H1 (cell line): Measurements from ENCODE around the gene CACNA1C. TPM values are rescaled to one million over a fixed set of nuclear protein-coding genes. Genes with fewer than 3 reads are reported as not detected.

Source experiments
- CTCF ChIA-PET: fragments of 300-600 bp; sonication (Branson Sonifier 250); formaldehyde crosslinking; loops from one replicate; lab custom pipeline; 2021; ENCODE audit not compliant: partially characterized antibody; lab: Charles Lee
- POLR2A ChIA-PET: fragments of 300-600 bp; sonication (Branson Sonifier 250); formaldehyde crosslinking; loops from one replicate; lab custom pipeline; 2021; ENCODE audit warnings: inconsistent platforms; ENCODE audit not compliant: partially characterized antibody; lab: Charles Lee
- DNase-seq, 2 experiments: peaks; one replicate each; pipeline versions ENCODE4 v3.0.0 to v3.0.0-alpha.2; 2010 to 2022; ENCODE audit warnings: low spot score in 2 of 2, low read depth in 1 of 2, mixed read lengths in 1 of 2
- FAIRE-seq: peaks from 2 replicates; lab custom pipeline; 2011; peaks lifted over from hg19 to GRCh38; lab: Jason Lieb, UNC
- H2AFZ ChIP-seq: 2 replicates; pipeline ENCODE4 v1.8.1; 2012; ENCODE audit warnings: low read length, inconsistent platforms
- H2AK5ac ChIP-seq: 2 replicates; pipeline ENCODE4 v1.6.1; 2013; ENCODE audit warnings: low read depth, low read length
- H2BK120ac ChIP-seq: replicated peaks from 2 replicates; pipeline ENCODE3; 2013; ENCODE audit warnings: low read depth, low read length, inconsistent platforms
- H2BK12ac ChIP-seq: 2 replicates; pipeline ENCODE4 v1.6.1; 2013; ENCODE audit warnings: low read depth, low read length
- H2BK15ac ChIP-seq: 2 replicates; pipeline ENCODE4 v1.6.1; 2013; ENCODE audit warnings: low read length
- H2BK20ac ChIP-seq: 2 replicates; pipeline ENCODE4 v1.6.1; 2013; ENCODE audit warnings: low read length
- H2BK5ac ChIP-seq: 2 replicates; pipeline ENCODE4 v1.6.1; 2013; ENCODE audit warnings: low read depth, low read length
- H3K14ac ChIP-seq: 2 replicates; pipeline ENCODE4 v1.6.1; 2013; ENCODE audit warnings: inconsistent platforms; ENCODE audit not compliant: insufficient read length
- H3K18ac ChIP-seq: 2 replicates; pipeline ENCODE4 v1.6.1; 2013; ENCODE audit warnings: low read length; ENCODE audit errors: extremely low read depth
- H3K23ac ChIP-seq: 2 replicates; pipeline ENCODE4 v1.6.1; 2013; ENCODE audit warnings: inconsistent platforms; ENCODE audit not compliant: insufficient read length
- H3K23me2 ChIP-seq: 2 replicates; pipeline ENCODE4 v1.6.1; 2013; ENCODE audit warnings: low read depth, low read length
- H3K27ac ChIP-seq: 2 replicates; pipeline ENCODE4 v1.6.1; 2011; ENCODE audit warnings: low read depth, low read length, inconsistent platforms
- H3K27me3 ChIP-seq, 4 experiments: replicated peaks in 1 of 4; 1 replicate in 1 of 4; 2 replicates in 3 of 4; pipeline versions ENCODE4 v1.6.1 to v1.8.1; 2011 to 2013; ENCODE audit warnings: low read length in 3 of 4, mild to moderate bottlenecking in 3 of 4, inconsistent platforms in 2 of 4, mixed read lengths in 2 of 4, moderate library complexity in 1 of 4; ENCODE audit not compliant: control insufficient read depth in 3 of 4, insufficient read depth in 3 of 4; ENCODE audit errors: extremely low read depth in 1 of 4
- H3K36me3 ChIP-seq, 4 experiments: 2 replicates each; pipeline versions ENCODE4 v1.6.1 to v1.8.1; 2011 to 2013; ENCODE audit warnings: mild to moderate bottlenecking in 4 of 4, low read length in 3 of 4, moderate library complexity in 2 of 4, control low read depth in 1 of 4, inconsistent platforms in 1 of 4; ENCODE audit not compliant: insufficient read depth in 4 of 4, control insufficient read depth in 2 of 4
- H3K4ac ChIP-seq: replicated peaks from 2 replicates; pipeline ENCODE3; 2013; ENCODE audit warnings: low read length, low read depth, mixed read lengths, inconsistent platforms; ENCODE audit not compliant: insufficient read length
- H3K4me1 ChIP-seq, 4 experiments: replicated peaks in 1 of 4; 1 replicate in 1 of 4; 2 replicates in 3 of 4; pipeline versions ENCODE4 v1.6.1 to v1.8.1; 2011 to 2013; ENCODE audit warnings: low read length in 3 of 4, inconsistent platforms in 2 of 4, mixed read lengths in 1 of 4; ENCODE audit not compliant: insufficient read depth in 4 of 4, control insufficient read depth in 3 of 4
- H3K4me2 ChIP-seq, 2 experiments: 2 replicates each; pipeline versions ENCODE4 v1.6.1 to v1.8.1; 2011 to 2013; ENCODE audit warnings: low read depth in 2 of 2, low read length in 2 of 2, control low read depth in 1 of 2, inconsistent platforms in 1 of 2, mild to moderate bottlenecking in 1 of 2; ENCODE audit not compliant: insufficient read depth in 1 of 2
- H3K4me3 ChIP-seq, 4 experiments: fragments of 200-600, 300-600 bp in 1 of 4; sonication (generic), shearing (Covaris generic), sonication (Bioruptor Twin) in 1 of 4; 2 replicates each; pipeline versions ENCODE4 v1.5.1 to v1.8.1; 2011 to 2016; ENCODE audit warnings: low read length in 4 of 4, low read depth in 3 of 4, control low read depth in 2 of 4, inconsistent platforms in 2 of 4, mild to moderate bottlenecking in 2 of 4, mixed read lengths in 1 of 4, moderate library complexity in 1 of 4; ENCODE audit not compliant: insufficient read depth in 2 of 4; ENCODE audit errors: extremely low read depth in 1 of 4
- H3K56ac ChIP-seq: replicated peaks from 2 replicates; pipeline ENCODE3; 2013; ENCODE audit warnings: low read depth, mild to moderate bottlenecking, mixed read lengths, low read length, inconsistent platforms; ENCODE audit not compliant: insufficient read length
- H3K79me1 ChIP-seq: 2 replicates; pipeline ENCODE4 v1.6.1; 2013; ENCODE audit warnings: low read depth, low read length, control low read depth
- H3K79me2 ChIP-seq, 2 experiments: 2 replicates each; pipeline versions ENCODE4 v1.6.1 to v1.8.1; 2012 to 2013; ENCODE audit warnings: low read length in 2 of 2, mild to moderate bottlenecking in 2 of 2, inconsistent platforms in 1 of 2; ENCODE audit not compliant: insufficient read depth in 2 of 2, control insufficient read depth in 1 of 2
- H3K9ac ChIP-seq, 4 experiments: replicated peaks in 1 of 4; 1 replicate in 1 of 4; 2 replicates in 3 of 4; pipeline versions ENCODE4 v1.6.1 to v1.8.1; 2011 to 2013; ENCODE audit warnings: low read depth in 3 of 4, low read length in 3 of 4, control low read depth in 2 of 4, mild to moderate bottlenecking in 2 of 4, moderate library complexity in 2 of 4, inconsistent platforms in 1 of 4; ENCODE audit errors: extremely low read depth in 1 of 4
- H3K9me3 ChIP-seq, 2 experiments: 2 replicates each; pipeline versions ENCODE4 v1.6.1 to v1.8.1; 2012 to 2013; ENCODE audit warnings: mild to moderate bottlenecking in 2 of 2, moderate library complexity in 2 of 2, control low read depth in 1 of 2, inconsistent platforms in 1 of 2, low read depth in 1 of 2, low read length in 1 of 2, mixed read lengths in 1 of 2; ENCODE audit not compliant: insufficient read depth in 2 of 2
- H4K20me1 ChIP-seq, 2 experiments: replicated peaks in 1 of 2; 2 replicates each; pipeline versions ENCODE3 to v1.8.1; 2011 to 2013; ENCODE audit warnings: inconsistent platforms in 2 of 2, low read length in 2 of 2, mild to moderate bottlenecking in 1 of 2; ENCODE audit not compliant: insufficient read depth in 2 of 2, control insufficient read depth in 1 of 2
- H4K5ac ChIP-seq: 2 replicates; pipeline ENCODE4 v1.6.1; 2013; ENCODE audit warnings: low read length, low read depth, mixed read lengths, inconsistent platforms; ENCODE audit not compliant: insufficient read length
- H4K8ac ChIP-seq: 2 replicates; pipeline ENCODE4 v1.8.0; 2013; ENCODE audit warnings: mild to moderate bottlenecking, moderate library complexity, low read length, inconsistent platforms; ENCODE audit not compliant: insufficient read depth; ENCODE audit errors: extremely low read depth
- H4K91ac ChIP-seq: replicated peaks from 2 replicates; pipeline ENCODE3; 2013; ENCODE audit warnings: low read length, mixed read lengths, inconsistent platforms; ENCODE audit not compliant: insufficient read length
- CBX8 ChIP-seq: fragments of 300-800, 300-1000 bp; sonication (generic); IDR thresholded peaks from 2 replicates; pipeline ENCODE4 v1.7.1; 2016; ENCODE audit warnings: low read depth, low read length, borderline replicate concordance
- CHD1 ChIP-seq: IDR thresholded peaks from 2 replicates; pipeline ENCODE4 v1.6.1; 2012; ENCODE audit warnings: low read depth, low read length, improper control_type of control experiment
- MAFK ChIP-seq: IDR thresholded peaks from 2 replicates; pipeline ENCODE4 v1.6.1; 2012; ENCODE audit warnings: low read depth, mild to moderate bottlenecking, improper control_type of control experiment, low read length
- RBBP5 ChIP-seq: IDR thresholded peaks from 2 replicates; pipeline ENCODE4 v1.7.1; 2012; ENCODE audit warnings: low read depth, mild to moderate bottlenecking, inconsistent platforms, low read length, moderate library complexity, borderline replicate concordance
- RFX5 ChIP-seq: IDR thresholded peaks from 2 replicates; pipeline ENCODE4 v1.6.1; 2011; ENCODE audit warnings: low read depth, low read length, improper control_type of control experiment, borderline replicate concordance
- WGBS, 2 experiments: shearing (Covaris generic) in 1 of 2; methylation state at CpG; one replicate each; pipeline versions ENCODE4 v1.1.6 to v1.1.7; 2013 to 2015; ENCODE audit warnings: low lambda C conversion rate in 2 of 2, mixed read lengths in 2 of 2, inconsistent platforms in 1 of 2, low coverage in 1 of 2, missing lambda C conversion rate in 1 of 2; ENCODE audit not compliant: insufficient replicate concordance in 2 of 2, insufficient coverage in 1 of 2, insufficient read length in 1 of 2; ENCODE audit errors: extremely low coverage in 1 of 2, missing lambda C conversion rate in 1 of 2; 5-methylcytosine and 5-hydroxymethylcytosine counted together
- polyA plus RNA-seq, 7 experiments: library from polyadenylated mRNA; depleted of rRNA in 3 of 7; stranded (reverse) in 5 of 7; unstranded in 2 of 7; fragments of >200 nt in 5 of 7; fragments of 200-250 nt in 2 of 7; gene quantifications; 1 replicate in 5 of 7; 2 replicates in 1 of 7; 4 replicates in 1 of 7; pipeline versions ENCODE4 v1.2.1 to v1.2.3, GENCODE V29; 2011 to 2013; ENCODE audit warnings: missing spikeins in 2 of 7, mixed read lengths in 2 of 7
- total RNA-seq: library from RNA; stranded (reverse); fragmentation: NEBNext Ultra II Directional; extraction: Animal tissue kit (Norgen Biotek cat#: 25700); gene quantifications from 2 replicates; pipeline ENCODE4 v1.2.1, GENCODE V29; 2021

CACNA1C gene
- total and polyA plus RNA-seq, 2 of the 8 experiments (the other 6 are each of a cell fraction or from before 2014, with no cell fraction given): 1.3 TPM

GRCh38 chr12:2735432-2735831, 682.6 kb downstream of the CACNA1C start:
- 0 out of 7 replicates have a peak overlapping the region, but pooled peaks of 1 of the 4 experiments have one; percentile 7 for H3K9ac ChIP-seq
- no peak overlapping the region for H3K56ac ChIP-seq
- H3K23ac ChIP-seq: no peak overlapping the region
- no peak overlapping the region for H2BK120ac ChIP-seq
- H2BK15ac ChIP-seq: no peak overlapping the region
- H3K79me2 ChIP-seq: no peaks in the 10 kb centered on the region
- no peak overlapping the region for H3K4me3 ChIP-seq
- no peak for DNase-seq
- no peaks in the 10 kb centered on the region for H3K36me3 ChIP-seq
- H3K9me3 ChIP-seq: no peaks in the 10 kb centered on the region
- no peak overlapping the region for H3K4ac ChIP-seq
- FAIRE-seq: no peak
- TF ChIP-seq CBX8: no peak
- no peak for TF ChIP-seq RBBP5
- no peak for TF ChIP-seq RFX5
- no peak for TF ChIP-seq CHD1
- no peak for TF ChIP-seq MAFK
- peak overlapping the region; percentile 59; the same call in 1 of the 2 replicates for H4K8ac ChIP-seq
- H4K91ac ChIP-seq: no peak overlapping the region
- H3K18ac ChIP-seq: no peak overlapping the region
- H4K5ac ChIP-seq: no peak overlapping the region
- H3K23me2 ChIP-seq: peaks cover 3% of the 10 kb centered on the region; the same call in 1 of the 2 replicates
- H2BK20ac ChIP-seq: no peak overlapping the region
- H3K79me1 ChIP-seq: no peaks in the 10 kb centered on the region
- no peak overlapping the region for H3K14ac ChIP-seq
- no peak overlapping the region for H2BK12ac ChIP-seq
- H3K4me2 ChIP-seq: no peak overlapping the region
- WGBS, 2 experiments: 93% methylated on average over 1 of the region's 1 CpG; no CpG with 5 or more reads in 1 of the 2 experiments
- H2BK5ac ChIP-seq: no peak overlapping the region
- POLR2A ChIA-PET: interaction anchor here (2.3 kb wide), 1 partner anchor 78 kb away, joined by 7 read pairs; the partner anchor contains the start of gene ITFG2
- H3K27me3 ChIP-seq: peaks cover 0 to 3% (median 0%) of the 10 kb centered on the region in 4 experiments; a peak in 1 of 7 replicates
- H2AFZ ChIP-seq: no peak overlapping the region
- CTCF ChIA-PET: interaction anchor here (0.7 to 13.1 kb wide), 6 partner anchors 12 to 64 kb away, joined by 3 to 175 read pairs (median 6); no protein-coding TSS in a partner anchor
- peaks cover 0 to 3% (median 0%) of the 10 kb centered on the region in 4 experiments; a peak in 3 of 7 replicates for H3K4me1 ChIP-seq
- H4K20me1 ChIP-seq: peaks cover 0 to 5% of the 10 kb centered on the region in 2 experiments
- H2AK5ac ChIP-seq: no peak overlapping the region
- no peak overlapping the region for H3K27ac ChIP-seq
